K562 (cell line): ENCODE results near the gene TNFAIP8L2. TPM values are rescaled to one million over a fixed set of nuclear protein-coding genes. Genes with fewer than 3 reads are reported as not detected.

ENCODE experiments used
- ATAC-seq: fragments of 200-7000 bp; cut with Tn5 transposase; 3 replicates; pipeline ENCODE4 v1.9.1; 2020; ENCODE audit warnings: moderate library complexity
- BruUV-seq: library from RNA; stranded (reverse); fragments of 400-500 nt; replicated peaks from 2 replicates; lab custom pipeline; 2021; lab: Mats Ljungman, UMichigan
- CTCF ChIA-PET: fragments of 300-600 bp; formaldehyde crosslinking; extraction: SDS; loops from one replicate; lab custom pipeline; 2021; ENCODE audit warnings: low intra/inter-chr PET ratio; lab: Yijun Ruan, JAX
- POLR2A ChIA-PET: fragments of 300-600, 350-650 bp; sonication (Branson Sonifier 250); formaldehyde crosslinking; extraction: SDS; loops from one replicate; lab custom pipeline; 2021; ENCODE audit warnings: antibody characterized with exemption, inconsistent platforms; lab: Yijun Ruan, JAX
- DNase-seq, 4 experiments: peaks; one replicate each; pipeline versions ENCODE4 v3.0.0 to v3.0.0-alpha.2; 2011 to 2018; ENCODE audit warnings: low spot score in 3 of 4, mixed read lengths in 3 of 4; ENCODE audit errors: extremely low read depth in 1 of 4
- FAIRE-seq: peaks from 2 replicates; lab custom pipeline; 2011; peaks lifted over from hg19 to GRCh38; lab: Jason Lieb, UNC
- H2AFZ ChIP-seq: 2 replicates; pipeline ENCODE4 v1.6.0; 2011; ENCODE audit warnings: low read depth, low read length, control low read depth, inconsistent platforms
- H3K27ac ChIP-seq: fragments of 200-600 bp; 3 replicates; pipeline ENCODE4 v1.8.0; 2011; ENCODE audit warnings: low read depth, mild to moderate bottlenecking, control low read depth, inconsistent platforms, low read length, moderate library complexity, mixed read lengths; ENCODE audit errors: extremely low read depth
- H3K27me3 ChIP-seq, 2 experiments: fragments of 300-600 bp in 1 of 2; 2 replicates in 1 of 2; 3 replicates in 1 of 2; pipeline versions ENCODE4 v1.6.0 to v1.8.0; 2011; ENCODE audit warnings: inconsistent platforms in 2 of 2, low read length in 2 of 2, mild to moderate bottlenecking in 1 of 2, mixed read lengths in 1 of 2, moderate library complexity in 1 of 2; ENCODE audit not compliant: control insufficient read depth in 2 of 2, insufficient read depth in 2 of 2
- H3K36me3 ChIP-seq: fragments of 300-600 bp; 3 replicates; pipeline ENCODE4 v1.8.0; 2011; ENCODE audit warnings: mild to moderate bottlenecking, low read length, inconsistent platforms; ENCODE audit not compliant: control insufficient read depth, insufficient read depth
- H3K4me1 ChIP-seq, 2 experiments: fragments of 200-600 bp in 1 of 2; replicated peaks in 1 of 2; 2 replicates in 1 of 2; 3 replicates in 1 of 2; pipeline versions ENCODE4 v1.5.1 to v1.8.0; 2011; ENCODE audit warnings: inconsistent platforms in 2 of 2, low read length in 2 of 2, mild to moderate bottlenecking in 1 of 2, mixed read lengths in 1 of 2, moderate library complexity in 1 of 2; ENCODE audit not compliant: control insufficient read depth in 2 of 2, insufficient read depth in 2 of 2
- H3K4me2 ChIP-seq: 2 replicates; pipeline ENCODE4 v1.6.1; 2011; ENCODE audit warnings: low read length, control low read depth, inconsistent platforms, mixed read lengths; ENCODE audit not compliant: insufficient read depth
- H3K4me3 ChIP-seq: fragments of 200-600 bp; sonication (generic), shearing (Covaris generic); 2 replicates; pipeline ENCODE4 v1.5.1; 2016; ENCODE audit warnings: control low read depth, inconsistent platforms
- H3K79me2 ChIP-seq: fragments of 200-600 bp; 3 replicates; pipeline ENCODE4 v1.8.0; 2011; ENCODE audit warnings: low read length, inconsistent platforms; ENCODE audit not compliant: control insufficient read depth, insufficient read depth
- H3K9ac ChIP-seq, 2 experiments: 2 replicates each; pipeline versions ENCODE4 v1.6.0 to v1.6.1; 2011; ENCODE audit warnings: low read depth in 2 of 2, low read length in 2 of 2, control low read depth in 1 of 2, inconsistent platforms in 1 of 2, mild to moderate bottlenecking in 1 of 2, mixed read lengths in 1 of 2; ENCODE audit not compliant: insufficient read depth in 1 of 2
- H3K9me1 ChIP-seq: one replicate; pipeline ENCODE4 v1.6.0; 2011; ENCODE audit warnings: inconsistent platforms, mild to moderate bottlenecking, low read length, moderate library complexity; ENCODE audit not compliant: control insufficient read depth, insufficient read depth
- H3K9me3 ChIP-seq: replicated peaks from 2 replicates; pipeline ENCODE4 v1.5.1; 2011; ENCODE audit warnings: low read depth, low read length, inconsistent platforms; ENCODE audit not compliant: control insufficient read depth, insufficient read depth
- H4K20me1 ChIP-seq: replicated peaks from 2 replicates; pipeline ENCODE4 v1.6.1; 2011; ENCODE audit warnings: low read length, inconsistent platforms, mixed read lengths; ENCODE audit not compliant: control insufficient read depth, insufficient read depth
- FOXK2 ChIP-seq, 2 experiments: fragments of 450-650 bp; IDR thresholded peaks in 1 of 2; conservative IDR thresholded peaks in 1 of 2; 2 replicates each; pipeline ENCODE4 v1.6.1; 2016; ENCODE audit warnings: low read depth in 2 of 2, mild to moderate bottlenecking in 1 of 2
- HMGN3 ChIP-seq: IDR thresholded peaks from 2 replicates; pipeline ENCODE4 v1.6.1; 2011; ENCODE audit warnings: borderline replicate concordance, low read depth, mild to moderate bottlenecking, mixed read lengths, low read length; ENCODE audit not compliant: insufficient read length; ENCODE audit errors: extremely low read depth
- ZNF324 ChIP-seq: fragments of 250-450 bp; sonication (Bioruptor Pico); IDR thresholded peaks from 2 replicates; pipeline ENCODE4 v1.4.0; 2020; ENCODE audit warnings: mild to moderate bottlenecking
- WGBS: fragments of 100-300 bp; shearing (Covaris generic); methylation state at CpG from one replicate; pipeline ENCODE4 v1.1.6; 2016; ENCODE audit warnings: low coverage, mixed read lengths; ENCODE audit not compliant: insufficient coverage; ENCODE audit errors: missing lambda C conversion rate; 5-methylcytosine and 5-hydroxymethylcytosine counted together
- in situ Hi-C: fragments of 300-500 bp; cut with MboI; formaldehyde crosslinking; loops from 4 replicates; pipeline ENCODE4 v1.15.0; 2018; ENCODE audit warnings: inconsistent platforms, mixed read lengths
- intact Hi-C: fragments of 100-400 bp; cut with micrococcal nuclease; formaldehyde crosslinking; loops from 2 replicates; pipeline ENCODE4 v1.14.2; 2022
- polyA plus RNA-seq, 8 experiments: library from polyadenylated mRNA; depleted of rRNA in 4 of 8; stranded (reverse) in 5 of 8; unstranded in 3 of 8; fragments of >200 nt; fragmentation: Nextera tagmentation in 2 of 8; fragmentation: Illumina TruSeq in 1 of 8; extraction: Ambion mirVana in 2 of 8; extraction: Trizol in 1 of 8; gene quantifications; 2 replicates each; pipeline versions ENCODE4 v1.2.1 to v1.2.3, GENCODE V29; 2011 to 2014; ENCODE audit warnings: inconsistent platforms in 1 of 8, missing spikeins in 1 of 8
- total RNA-seq, 7 experiments: library from RNA; depleted of rRNA in 6 of 7; stranded (reverse); fragments of >200 nt in 6 of 7; fragmentation: Illumina TruSeq in 2 of 7; extraction: Trizol in 2 of 7; gene quantifications; 2 replicates each; pipeline versions ENCODE4 v1.2.1 to v1.2.3, GENCODE V29; 2011 to 2021; ENCODE audit warnings: low replicate concordance in 1 of 7
- TF ChIP-seq, protein P1 (sequence below): sonication (generic); formaldehyde crosslinking; IDR thresholded peaks from 2 replicates; pipeline ENCODE4 v1.8.1; 2023; ENCODE audit warnings: mild to moderate bottlenecking, missing genetic modification reagents
- TF ChIP-seq, protein P2 (sequence below): sonication (generic); formaldehyde crosslinking; IDR thresholded peaks from 2 replicates; pipeline ENCODE4 v1.8.0; 2022; ENCODE audit warnings: mild to moderate bottlenecking, missing genetic modification reagents

The TNFAIP8L2 gene
- total and polyA plus RNA-seq, 9 of the 15 experiments (the other 6 are each of a cell fraction or from before 2014, with no cell fraction given), result 0.05 to 1.7 (median 0.52) TPM

DNA sequence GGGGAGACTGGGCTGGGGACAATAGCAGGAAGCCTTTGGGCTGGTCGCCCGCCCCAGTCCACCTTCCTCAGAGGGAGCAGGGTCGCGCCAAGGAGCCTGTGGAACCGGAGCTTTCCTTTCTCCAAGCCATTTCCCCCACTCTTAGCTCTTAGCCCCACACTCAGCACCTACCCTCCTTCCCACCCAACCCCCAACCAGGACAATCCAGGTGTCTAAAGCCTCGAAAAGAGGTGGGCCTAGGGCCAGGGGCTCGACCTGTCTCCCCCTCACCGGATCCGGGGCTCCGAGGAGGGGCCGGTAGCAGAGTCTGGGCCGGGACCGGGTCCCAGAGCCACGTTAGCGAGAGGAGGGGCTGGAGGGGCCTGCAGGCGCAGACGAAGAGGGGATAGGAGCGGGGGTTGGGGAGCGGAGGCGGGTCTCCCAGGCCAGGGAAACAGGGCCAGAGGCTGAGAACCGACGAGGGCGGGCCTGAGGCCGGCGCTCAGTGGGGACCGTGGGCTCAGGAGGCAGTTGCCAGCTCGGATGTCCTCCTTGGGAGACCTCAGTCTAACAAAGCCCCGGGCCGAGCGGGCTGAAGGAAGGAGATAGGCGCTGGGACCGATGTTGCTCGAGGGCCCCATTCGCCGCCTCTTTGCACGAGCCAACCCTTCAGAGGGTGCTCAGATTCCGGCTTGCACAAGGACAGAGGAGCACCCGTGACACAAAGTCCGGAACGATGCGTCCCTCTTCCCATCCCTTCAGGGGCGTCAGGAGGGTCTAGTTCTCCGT, 11.0 kb upstream of the TNFAIP8L2 start (continued):
- TF ChIP-seq, protein P1, sequence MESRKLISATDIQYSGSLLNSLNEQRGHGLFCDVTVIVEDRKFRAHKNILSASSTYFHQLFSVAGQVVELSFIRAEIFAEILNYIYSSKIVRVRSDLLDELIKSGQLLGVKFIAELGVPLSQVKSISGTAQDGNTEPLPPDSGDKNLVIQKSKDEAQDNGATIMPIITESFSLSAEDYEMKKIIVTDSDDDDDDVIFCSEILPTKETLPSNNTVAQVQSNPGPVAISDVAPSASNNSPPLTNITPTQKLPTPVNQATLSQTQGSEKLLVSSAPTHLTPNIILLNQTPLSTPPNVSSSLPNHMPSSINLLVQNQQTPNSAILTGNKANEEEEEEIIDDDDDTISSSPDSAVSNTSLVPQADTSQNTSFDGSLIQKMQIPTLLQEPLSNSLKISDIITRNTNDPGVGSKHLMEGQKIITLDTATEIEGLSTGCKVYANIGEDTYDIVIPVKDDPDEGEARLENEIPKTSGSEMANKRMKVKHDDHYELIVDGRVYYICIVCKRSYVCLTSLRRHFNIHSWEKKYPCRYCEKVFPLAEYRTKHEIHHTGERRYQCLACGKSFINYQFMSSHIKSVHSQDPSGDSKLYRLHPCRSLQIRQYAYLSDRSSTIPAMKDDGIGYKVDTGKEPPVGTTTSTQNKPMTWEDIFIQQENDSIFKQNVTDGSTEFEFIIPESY (CRISPR knock-in tag), result peak; percentile 83

DNA sequence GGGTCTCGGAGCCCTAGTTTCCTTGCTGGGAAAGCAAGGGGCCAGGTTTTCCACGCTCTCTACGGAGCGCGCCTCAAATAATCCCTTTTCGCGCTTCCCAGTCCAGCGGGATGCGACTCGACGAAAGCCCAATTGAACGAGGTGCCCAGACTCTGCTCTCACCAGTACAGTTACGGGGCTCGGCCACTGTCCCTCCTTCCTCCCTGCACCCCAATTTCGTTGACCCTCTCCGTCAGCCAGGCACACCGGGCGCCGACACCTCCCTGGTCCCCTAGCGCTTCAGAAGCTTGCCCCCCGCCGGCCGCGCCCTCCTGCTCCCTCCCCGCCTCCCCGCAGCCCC, 10.4 kb upstream of the TNFAIP8L2 start:
- peak overlapping the region; percentile 92 for H2AFZ ChIP-seq
- TF ChIP-seq HMGN3 (no peak), FOXK2 (conservative IDR thresholded peaks at IDR 0.05 in 1 of 2, IDR thresholded peaks at IDR 0.05 in 1 of 2; ENCODE audit: low read depth in 2 of 2) (no peak), ZNF324 (CRISPR knock-in tag) (no peak)
- TF ChIP-seq, protein P1 (CRISPR knock-in tag), result peak; percentile 5; the same call in 1 of the 2 replicates
- TF ChIP-seq, protein P2, sequence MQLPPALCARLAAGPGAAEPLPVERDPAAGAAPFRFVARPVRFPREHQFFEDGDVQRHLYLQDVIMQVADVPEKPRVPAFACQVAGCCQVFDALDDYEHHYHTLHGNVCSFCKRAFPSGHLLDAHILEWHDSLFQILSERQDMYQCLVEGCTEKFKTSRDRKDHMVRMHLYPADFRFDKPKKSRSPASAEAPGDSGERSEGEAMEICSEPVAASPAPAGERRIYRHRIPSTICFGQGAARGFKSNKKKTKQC (CRISPR knock-in tag), result 0 out of 2 replicates have a peak, but pooled peaks have one; percentile 2
- H3K79me2 ChIP-seq, result no peaks in the 10 kb centered on the region
- no peaks in the 10 kb centered on the region for H3K36me3 ChIP-seq
- peak overlapping the region; percentile 82 for H3K4me2 ChIP-seq
- no peaks in the 10 kb centered on the region for H3K27me3 ChIP-seq
- WGBS, result 52% methylated on average over 14 of the region's 26 CpGs
- ChIA-PET POLR2A (no interaction called here), CTCF (no interaction called here)
- intact Hi-C loops, result no loop called here
- DNase-seq (no peak), FAIRE-seq (no peak), ATAC-seq (no peak; the same call in 2 of the 3 replicates)
- H3K4me3 ChIP-seq, result peak overlapping the region; percentile 59
- no peaks in the 10 kb centered on the region for H3K9me3 ChIP-seq
- peak overlapping the region; percentile 50 to 93; a peak in 3 of 4 replicates for H3K9ac ChIP-seq
- H4K20me1 ChIP-seq, result no peaks in the 10 kb centered on the region; the same call in 1 of the 2 replicates
- in situ Hi-C loops, result no loop called here
- BruUV-seq, result TSS peak; percentile 42
- H3K4me1 ChIP-seq, result peaks cover 20 to 46% of the 10 kb centered on the region in 2 experiments; a peak in 4 of 5 replicates
- 0 out of 3 replicates have a peak overlapping the region, but pooled peaks have one; percentile 32 for H3K27ac ChIP-seq
- no peaks in the 10 kb centered on the region for H3K9me1 ChIP-seq
